GM12878 (cell line): ENCODE data around the gene CERK. TPM values are rescaled to one million over a fixed set of nuclear protein-coding genes. Genes with fewer than 3 reads are reported as not detected.
A peak's percentile ranks its signal among the peaks of the same experiment; 100 is the strongest.

Source experiments
- BRCA1 ChIP-seq: IDR thresholded peaks from 2 replicates; pipeline ENCODE4 v1.6.1; 2011; ENCODE audit warnings: low read depth, low read length, improper control_type of control experiment
- CREB1 ChIP-seq: IDR thresholded peaks from 2 replicates; pipeline ENCODE4 v1.6.1; 2012; ENCODE audit warnings: low read depth, mild to moderate bottlenecking, inconsistent platforms
- ETV6 ChIP-seq, 2 experiments: fragments of 450-650 bp in 1 of 2; IDR thresholded peaks in 1 of 2; conservative IDR thresholded peaks in 1 of 2; 2 replicates each; pipeline ENCODE4 v1.6.1; 2014; ENCODE audit warnings: antibody characterized with exemption in 1 of 2, borderline replicate concordance in 1 of 2, low read depth in 1 of 2, mild to moderate bottlenecking in 1 of 2, moderate library complexity in 1 of 2
- FOXK2 ChIP-seq: fragments of 450-650 bp; IDR thresholded peaks from 2 replicates; pipeline ENCODE4 v1.6.1; 2017; ENCODE audit warnings: mild to moderate bottlenecking, moderate library complexity
- HSF1 ChIP-seq: fragments of 150-350 bp; IDR thresholded peaks from 2 replicates; pipeline ENCODE4 v1.6.1; 2014; ENCODE audit warnings: mild to moderate bottlenecking, low read depth, low read length
- IRF3 ChIP-seq: fragments of 450-650 bp; IDR thresholded peaks from 2 replicates; pipeline ENCODE4 v1.6.1; 2014; ENCODE audit warnings: mild to moderate bottlenecking
- IRF4 ChIP-seq: IDR thresholded peaks from 2 replicates; pipeline ENCODE4 v1.6.1; 2011; ENCODE audit warnings: low read depth, low read length
- RFX5 ChIP-seq: IDR thresholded peaks from 2 replicates; pipeline ENCODE4 v1.6.1; 2011; ENCODE audit warnings: low read depth, low read length, improper control_type of control experiment
- SMC3 ChIP-seq: IDR thresholded peaks from 2 replicates; pipeline ENCODE4 v1.6.1; 2011; ENCODE audit warnings: low read length, improper control_type of control experiment, borderline replicate concordance
- STAT1 ChIP-seq: fragments of 450-650 bp; conservative IDR thresholded peaks from 2 replicates; pipeline ENCODE4 v1.6.1; 2014; ENCODE audit warnings: antibody characterized with exemption, mild to moderate bottlenecking
- TBL1XR1 ChIP-seq: IDR thresholded peaks from 2 replicates; pipeline ENCODE4 v1.6.1; 2012; ENCODE audit warnings: low read depth, low read length, improper control_type of control experiment
- ZBTB40 ChIP-seq: fragments of 450-650 bp; IDR thresholded peaks from 2 replicates; pipeline ENCODE4 v1.6.1; 2016; ENCODE audit warnings: mild to moderate bottlenecking, moderate library complexity, borderline replicate concordance
- ZZZ3 ChIP-seq: IDR thresholded peaks from 2 replicates; pipeline ENCODE4 v1.6.1; 2011; ENCODE audit warnings: low read depth; ENCODE audit not compliant: control insufficient read depth, insufficient read length
- polyA plus RNA-seq, 11 experiments: library from polyadenylated mRNA; depleted of rRNA in 4 of 11; unstranded in 6 of 11; stranded (reverse) in 5 of 11; fragments of >200 nt; fragmentation: Nextera tagmentation in 4 of 11; fragmentation: Illumina TruSeq in 1 of 11; extraction: Ambion mirVana in 4 of 11; extraction: Trizol in 1 of 11; gene quantifications; 1 replicate in 1 of 11; 2 replicates in 10 of 11; pipeline versions ENCODE4 v1.2.1 to v1.2.3, GENCODE V29; 2011 to 2016; ENCODE audit warnings: inconsistent platforms in 2 of 11, missing spikeins in 2 of 11, low read depth in 1 of 11
- total RNA-seq, 4 experiments: library from RNA; depleted of rRNA in 3 of 4; stranded (reverse); fragments of >200 nt in 3 of 4; fragmentation: Illumina TruSeq in 1 of 4; extraction: Trizol in 1 of 4; gene quantifications; 2 replicates each; pipeline versions ENCODE4 v1.2.1 to v1.2.3, GENCODE V29; 2013 to 2021
- TF ChIP-seq, protein P1 (sequence below): fragments of 450-650 bp; IDR thresholded peaks from 2 replicates; pipeline ENCODE4 v1.6.1; 2017; ENCODE audit warnings: mild to moderate bottlenecking, moderate library complexity
- TF ChIP-seq, protein P2 (sequence below): IDR thresholded peaks from 2 replicates; pipeline ENCODE4 v1.6.1; 2011; ENCODE audit warnings: borderline replicate concordance, low read depth, mild to moderate bottlenecking, moderate library complexity, low read length; ENCODE audit not compliant: insufficient read depth, poor library complexity, severe bottlenecking

Gene CERK
- total and polyA plus RNA-seq, 10 of the 15 experiments (the other 5 are each of a cell fraction or from before 2014, with no cell fraction given) = 4.0 to 41.1 (median 30.2) TPM

DNA sequence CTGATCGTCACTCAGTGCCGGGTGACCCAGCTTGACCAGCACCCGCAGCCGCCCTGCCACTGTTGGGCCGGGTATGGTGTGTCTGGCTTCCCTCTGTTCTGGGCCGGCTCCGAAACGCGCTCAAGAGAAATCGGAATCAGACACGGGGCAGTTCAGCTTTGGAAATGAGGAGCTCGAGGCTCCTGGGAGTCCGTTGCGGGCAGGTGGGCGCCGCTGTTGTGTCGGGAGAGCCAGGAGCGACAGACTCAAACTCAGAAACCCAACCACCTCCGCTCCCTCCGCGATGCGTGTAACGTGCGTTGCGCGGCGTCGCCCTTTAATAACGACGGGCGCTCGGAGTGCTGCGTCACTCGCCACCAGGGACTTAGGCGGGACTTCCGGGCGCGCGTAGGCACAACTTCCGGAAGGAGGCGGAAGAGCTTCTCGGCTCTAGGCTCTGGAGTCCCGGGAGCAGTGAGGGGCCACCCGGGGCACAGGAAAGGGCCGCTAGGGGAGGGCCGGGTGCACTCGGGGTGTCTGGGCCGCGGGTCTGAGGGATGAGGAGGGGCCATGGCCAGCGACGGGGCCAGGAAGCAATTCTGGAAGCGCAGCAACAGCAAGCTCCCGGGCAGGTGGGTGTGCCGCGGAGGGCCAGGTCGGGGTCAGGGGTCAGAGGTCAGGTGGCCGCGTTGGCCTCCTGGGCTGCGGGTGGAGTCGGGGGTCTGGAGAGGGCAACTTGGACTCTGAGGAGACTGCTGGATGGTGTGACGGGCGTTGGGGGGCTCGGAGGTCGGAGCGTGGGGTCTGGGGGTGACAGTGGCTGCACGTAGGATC lies 24.4 kb upstream of the CERK start, which contains the start of gene TBC1D22A (continued):
- TF ChIP-seq ZBTB40 (peak; percentile 96), ETV6 (conservative IDR thresholded peaks at IDR 0.05 in 1 of 2, IDR thresholded peaks at IDR 0.05 in 1 of 2; ENCODE audit: borderline replicate concordance in 1 of 2, low read depth in 1 of 2) (no peak), ZZZ3 (no peak), STAT1 (no peak; the same call in 1 of the 2 replicates), BRCA1 (no peak), TBL1XR1 (peak; percentile 32; the same call in 1 of the 2 replicates), IRF3 (no peak), RFX5 (no peak), SMC3 (no peak), HSF1 (no peak), IRF4 (0 out of 2 replicates have a peak, but pooled peaks have one; percentile 20), FOXK2 (peak; percentile 54; the same call in 1 of the 2 replicates), CREB1 (peak; percentile 99)
- TF ChIP-seq, protein P1, sequence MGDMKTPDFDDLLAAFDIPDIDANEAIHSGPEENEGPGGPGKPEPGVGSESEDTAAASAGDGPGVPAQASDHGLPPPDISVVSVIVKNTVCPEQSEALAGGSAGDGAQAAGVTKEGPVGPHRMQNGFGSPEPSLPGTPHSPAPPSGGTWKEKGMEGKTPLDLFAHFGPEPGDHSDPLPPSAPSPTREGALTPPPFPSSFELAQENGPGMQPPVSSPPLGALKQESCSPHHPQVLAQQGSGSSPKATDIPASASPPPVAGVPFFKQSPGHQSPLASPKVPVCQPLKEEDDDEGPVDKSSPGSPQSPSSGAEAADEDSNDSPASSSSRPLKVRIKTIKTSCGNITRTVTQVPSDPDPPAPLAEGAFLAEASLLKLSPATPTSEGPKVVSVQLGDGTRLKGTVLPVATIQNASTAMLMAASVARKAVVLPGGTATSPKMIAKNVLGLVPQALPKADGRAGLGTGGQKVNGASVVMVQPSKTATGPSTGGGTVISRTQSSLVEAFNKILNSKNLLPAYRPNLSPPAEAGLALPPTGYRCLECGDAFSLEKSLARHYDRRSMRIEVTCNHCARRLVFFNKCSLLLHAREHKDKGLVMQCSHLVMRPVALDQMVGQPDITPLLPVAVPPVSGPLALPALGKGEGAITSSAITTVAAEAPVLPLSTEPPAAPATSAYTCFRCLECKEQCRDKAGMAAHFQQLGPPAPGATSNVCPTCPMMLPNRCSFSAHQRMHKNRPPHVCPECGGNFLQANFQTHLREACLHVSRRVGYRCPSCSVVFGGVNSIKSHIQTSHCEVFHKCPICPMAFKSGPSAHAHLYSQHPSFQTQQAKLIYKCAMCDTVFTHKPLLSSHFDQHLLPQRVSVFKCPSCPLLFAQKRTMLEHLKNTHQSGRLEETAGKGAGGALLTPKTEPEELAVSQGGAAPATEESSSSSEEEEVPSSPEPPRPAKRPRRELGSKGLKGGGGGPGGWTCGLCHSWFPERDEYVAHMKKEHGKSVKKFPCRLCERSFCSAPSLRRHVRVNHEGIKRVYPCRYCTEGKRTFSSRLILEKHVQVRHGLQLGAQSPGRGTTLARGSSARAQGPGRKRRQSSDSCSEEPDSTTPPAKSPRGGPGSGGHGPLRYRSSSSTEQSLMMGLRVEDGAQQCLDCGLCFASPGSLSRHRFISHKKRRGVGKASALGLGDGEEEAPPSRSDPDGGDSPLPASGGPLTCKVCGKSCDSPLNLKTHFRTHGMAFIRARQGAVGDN = peak; percentile 94
- TF ChIP-seq, protein P2, sequence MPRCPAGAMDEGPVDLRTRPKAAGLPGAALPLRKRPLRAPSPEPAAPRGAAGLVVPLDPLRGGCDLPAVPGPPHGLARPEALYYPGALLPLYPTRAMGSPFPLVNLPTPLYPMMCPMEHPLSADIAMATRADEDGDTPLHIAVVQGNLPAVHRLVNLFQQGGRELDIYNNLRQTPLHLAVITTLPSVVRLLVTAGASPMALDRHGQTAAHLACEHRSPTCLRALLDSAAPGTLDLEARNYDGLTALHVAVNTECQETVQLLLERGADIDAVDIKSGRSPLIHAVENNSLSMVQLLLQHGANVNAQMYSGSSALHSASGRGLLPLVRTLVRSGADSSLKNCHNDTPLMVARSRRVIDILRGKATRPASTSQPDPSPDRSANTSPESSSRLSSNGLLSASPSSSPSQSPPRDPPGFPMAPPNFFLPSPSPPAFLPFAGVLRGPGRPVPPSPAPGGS = no peak
